SK-N-SH treated with all-trans-retinoic acid at 6 μM for 48 hours (cell line): ENCODE measurements around the gene CBFA2T3.

Experiments
- ARNTL ChIP-seq: fragments of 450-650 bp; formaldehyde crosslinking; IDR thresholded peaks from 2 replicates; pipeline ENCODE4 v1.5.0; 2020; ENCODE audit warnings: low read depth, mild to moderate bottlenecking, moderate library complexity, borderline replicate concordance
- ESRRG ChIP-seq: fragments of 250-450 bp; sonication (Bioruptor Pico); IDR thresholded peaks from 2 replicates; pipeline ENCODE4 v1.6.1; 2021; ENCODE audit warnings: mild to moderate bottlenecking
- PPARA ChIP-seq: fragments of 250-450 bp; sonication (Bioruptor Pico); IDR thresholded peaks from 2 replicates; pipeline ENCODE4 v1.5.0; 2020; ENCODE audit warnings: mild to moderate bottlenecking, borderline replicate concordance
- SNAI2 ChIP-seq: fragments of 250-450 bp; sonication (Bioruptor Pico); IDR thresholded peaks from 2 replicates; pipeline ENCODE4 v1.5.0; 2020; ENCODE audit warnings: mild to moderate bottlenecking, moderate library complexity
- TOX ChIP-seq: fragments of 250-450 bp; sonication (Bioruptor Pico); IDR thresholded peaks from 2 replicates; pipeline ENCODE4 v1.8.0; 2021; ENCODE audit warnings: mild to moderate bottlenecking, moderate library complexity, borderline replicate concordance
- ZFP30 ChIP-seq: fragments of 450-650 bp; formaldehyde crosslinking; IDR thresholded peaks from 2 replicates; pipeline ENCODE4 v1.5.0; 2022; ENCODE audit warnings: mild to moderate bottlenecking, moderate library complexity
- ZNF70 ChIP-seq: fragments of 450-650 bp; formaldehyde crosslinking; IDR thresholded peaks from 2 replicates; pipeline ENCODE4 v1.5.0; 2020; ENCODE audit warnings: mild to moderate bottlenecking, moderate library complexity
- TF ChIP-seq, protein P1 (sequence below): fragments of 250-450 bp; sonication (Bioruptor Pico); IDR thresholded peaks from 2 replicates; pipeline ENCODE4 v1.8.0; 2020; ENCODE audit warnings: mild to moderate bottlenecking, moderate library complexity, borderline replicate concordance
- TF ChIP-seq, protein P2 (sequence below): fragments of 250-450 bp; sonication (Bioruptor Pico); IDR thresholded peaks from 2 replicates; pipeline ENCODE4 v1.5.1; 2020; ENCODE audit warnings: low read depth, mild to moderate bottlenecking, moderate library complexity

DNA sequence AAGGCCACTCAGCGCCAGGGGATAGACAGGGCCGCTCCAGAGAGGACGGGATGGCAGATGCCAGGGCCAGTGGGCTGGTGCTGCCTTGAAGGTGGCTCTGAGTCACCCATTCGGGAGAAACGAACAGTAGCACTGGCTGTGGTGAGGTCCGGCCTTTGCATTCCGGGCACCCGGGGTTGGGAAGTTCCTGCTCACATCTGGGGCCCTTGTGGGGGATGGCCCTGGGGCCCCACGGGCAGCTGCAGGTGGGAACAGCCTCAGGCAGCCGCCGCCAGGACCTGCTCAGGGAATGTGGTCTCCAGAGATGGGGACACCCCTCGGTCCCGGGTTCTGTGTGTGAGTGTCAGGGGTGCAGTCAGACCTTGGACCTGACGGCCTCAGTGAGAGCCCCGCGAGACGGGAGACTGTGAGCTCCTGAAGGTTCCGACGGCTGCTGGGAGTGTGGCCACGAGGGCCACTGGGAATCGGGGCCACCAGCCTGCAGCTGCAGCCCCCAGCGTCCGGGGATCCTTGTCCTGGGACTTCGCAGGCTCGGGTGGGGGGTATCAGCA is 1.4 kb downstream of the CBFA2T3 start:
- TF ChIP-seq SNAI2 (no peak), PPARA (CRISPR knock-in tag) (no peak), ZNF70 (CRISPR knock-in tag) (no peak), TOX (no peak), ZFP30 (no peak), ESRRG (CRISPR knock-in tag) (no peak), ARNTL (CRISPR knock-in tag) (no peak)
- TF ChIP-seq, protein P1, sequence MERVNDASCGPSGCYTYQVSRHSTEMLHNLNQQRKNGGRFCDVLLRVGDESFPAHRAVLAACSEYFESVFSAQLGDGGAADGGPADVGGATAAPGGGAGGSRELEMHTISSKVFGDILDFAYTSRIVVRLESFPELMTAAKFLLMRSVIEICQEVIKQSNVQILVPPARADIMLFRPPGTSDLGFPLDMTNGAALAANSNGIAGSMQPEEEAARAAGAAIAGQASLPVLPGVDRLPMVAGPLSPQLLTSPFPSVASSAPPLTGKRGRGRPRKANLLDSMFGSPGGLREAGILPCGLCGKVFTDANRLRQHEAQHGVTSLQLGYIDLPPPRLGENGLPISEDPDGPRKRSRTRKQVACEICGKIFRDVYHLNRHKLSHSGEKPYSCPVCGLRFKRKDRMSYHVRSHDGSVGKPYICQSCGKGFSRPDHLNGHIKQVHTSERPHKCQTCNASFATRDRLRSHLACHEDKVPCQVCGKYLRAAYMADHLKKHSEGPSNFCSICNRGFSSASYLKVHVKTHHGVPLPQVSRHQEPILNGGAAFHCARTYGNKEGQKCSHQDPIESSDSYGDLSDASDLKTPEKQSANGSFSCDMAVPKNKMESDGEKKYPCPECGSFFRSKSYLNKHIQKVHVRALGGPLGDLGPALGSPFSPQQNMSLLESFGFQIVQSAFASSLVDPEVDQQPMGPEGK (CRISPR knock-in tag): no peak
- TF ChIP-seq, protein P2, sequence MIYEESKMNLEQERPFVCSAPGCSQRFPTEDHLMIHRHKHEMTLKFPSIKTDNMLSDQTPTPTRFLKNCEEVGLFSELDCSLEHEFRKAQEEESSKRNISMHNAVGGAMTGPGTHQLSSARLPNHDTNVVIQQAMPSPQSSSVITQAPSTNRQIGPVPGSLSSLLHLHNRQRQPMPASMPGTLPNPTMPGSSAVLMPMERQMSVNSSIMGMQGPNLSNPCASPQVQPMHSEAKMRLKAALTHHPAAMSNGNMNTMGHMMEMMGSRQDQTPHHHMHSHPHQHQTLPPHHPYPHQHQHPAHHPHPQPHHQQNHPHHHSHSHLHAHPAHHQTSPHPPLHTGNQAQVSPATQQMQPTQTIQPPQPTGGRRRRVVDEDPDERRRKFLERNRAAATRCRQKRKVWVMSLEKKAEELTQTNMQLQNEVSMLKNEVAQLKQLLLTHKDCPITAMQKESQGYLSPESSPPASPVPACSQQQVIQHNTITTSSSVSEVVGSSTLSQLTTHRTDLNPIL (CRISPR knock-in tag): no peak
